HCT116 (cell line): ENCODE measurements around the gene FCSK. TPM values are rescaled to one million over a fixed set of nuclear protein-coding genes. Genes with fewer than 3 reads are reported as not detected.

Experiments
- ATAC-seq: fragments of 200-7000 bp; cut with Tn5 transposase; 2 replicates; pipeline ENCODE4 v1.9.1; 2020; ENCODE audit warnings: mild to moderate bottlenecking, moderate library complexity
- BruUV-seq: library from RNA; stranded (reverse); fragments of 400-500 nt; replicated peaks from 2 replicates; lab custom pipeline; 2021; lab: Mats Ljungman, UMichigan
- CTCF ChIA-PET: fragments of 300-600 bp; sonication (Branson Sonifier 250); formaldehyde crosslinking; loops from one replicate; lab custom pipeline; 2021; ENCODE audit warnings: antibody characterized with exemption; lab: Charles Lee
- POLR2A ChIA-PET: fragments of 300-600, 350-600 bp; sonication (Branson Sonifier 250); formaldehyde crosslinking; loops from one replicate; lab custom pipeline; 2021; ENCODE audit warnings: antibody characterized with exemption; lab: Charles Lee
- RAD21 ChIA-PET, 2 experiments: fragments of 300-600 bp; sonication (Branson Sonifier 250); formaldehyde crosslinking; loops; one replicate each; lab custom pipeline; 2023; ENCODE audit warnings: low total read pairs in 2 of 2; ENCODE audit not compliant: uncharacterized antibody in 2 of 2, unreplicated experiment in 2 of 2, low non-redundant PET in 1 of 2; lab: Charles Lee
- DNase-seq: peaks from one replicate; pipeline ENCODE4 v3.0.0-alpha.2; 2010; ENCODE audit warnings: low read depth, low spot score
- H2AFZ ChIP-seq: fragments of 200-600 bp; shearing (Covaris generic), sonication (generic); 2 replicates; pipeline ENCODE4 v1.6.1; 2017; ENCODE audit warnings: low read depth, mixed run types, mixed read lengths, antibody characterized with exemption, low read length; ENCODE audit not compliant: poor library complexity, severe bottlenecking
- H3K27ac ChIP-seq: 2 replicates; pipeline ENCODE4 v1.5.1; 2012; ENCODE audit warnings: low read depth, low read length
- H3K27me3 ChIP-seq: fragments of 200-600 bp; sonication (generic); 2 replicates; pipeline ENCODE4 v1.6.1; 2016; ENCODE audit warnings: mixed run types, low read length, mixed read lengths; ENCODE audit not compliant: insufficient read depth
- H3K36me3 ChIP-seq, 2 experiments: fragments of 200-500 bp in 1 of 2; fragments of 200-600 bp in 1 of 2; sonication (Bioruptor generic) in 1 of 2; sonication (generic) in 1 of 2; 2 replicates each; pipeline versions ENCODE4 v1.5.1 to v1.6.1; 2014 to 2016; ENCODE audit warnings: low read length in 2 of 2, inconsistent platforms in 1 of 2, mixed read lengths in 1 of 2, mixed run types in 1 of 2; ENCODE audit not compliant: insufficient read depth in 2 of 2, control insufficient read depth in 1 of 2
- H3K4me1 ChIP-seq, 2 experiments: fragments of 200-600 bp in 1 of 2; sonication (generic) in 1 of 2; 2 replicates each; pipeline versions ENCODE4 v1.5.1 to v1.6.1; 2012 to 2017; ENCODE audit warnings: low read length in 2 of 2, inconsistent platforms in 1 of 2, mild to moderate bottlenecking in 1 of 2, mixed read lengths in 1 of 2, mixed run types in 1 of 2, moderate library complexity in 1 of 2; ENCODE audit not compliant: insufficient read depth in 2 of 2, control insufficient read depth in 1 of 2
- H3K4me2 ChIP-seq: fragments of 200-600 bp; sonication (generic); 2 replicates; pipeline ENCODE4 v1.6.1; 2017; ENCODE audit warnings: mixed run types, low read length, mixed read lengths
- H3K4me3 ChIP-seq, 2 experiments: fragments of 200-600 bp in 1 of 2; sonication (generic) in 1 of 2; replicated peaks in 1 of 2; 2 replicates each; pipeline ENCODE4 v1.5.1; 2011 to 2016; ENCODE audit warnings: low read length in 2 of 2, control low read depth in 1 of 2, low read depth in 1 of 2, mild to moderate bottlenecking in 1 of 2, mixed read lengths in 1 of 2, mixed run types in 1 of 2
- H3K79me2 ChIP-seq: fragments of 200-600 bp; sonication (generic); 2 replicates; pipeline ENCODE4 v1.6.1; 2017; ENCODE audit warnings: mild to moderate bottlenecking, mixed run types, low read length, moderate library complexity, mixed read lengths; ENCODE audit not compliant: insufficient read depth
- H3K9ac ChIP-seq: fragments of 200-600 bp; sonication (generic); 2 replicates; pipeline ENCODE4 v1.6.1; 2016; ENCODE audit warnings: low read length, mixed read lengths
- H3K9me2 ChIP-seq: fragments of 200-600 bp; sonication (generic), shearing (Covaris generic); 2 replicates; pipeline ENCODE4 v1.6.1; 2017; ENCODE audit warnings: mixed run types, mild to moderate bottlenecking, moderate library complexity; ENCODE audit not compliant: insufficient read depth
- H3K9me3 ChIP-seq, 2 experiments: fragments of 200-500 bp in 1 of 2; fragments of 200-600 bp in 1 of 2; sonication (Bioruptor generic) in 1 of 2; sonication (generic) in 1 of 2; 2 replicates each; pipeline ENCODE4 v1.6.1; 2014 to 2017; ENCODE audit warnings: low read length in 2 of 2, mixed read lengths in 2 of 2, inconsistent platforms in 1 of 2, low read depth in 1 of 2, mild to moderate bottlenecking in 1 of 2, mixed run types in 1 of 2, moderate library complexity in 1 of 2; ENCODE audit not compliant: control insufficient read depth in 1 of 2, insufficient read depth in 1 of 2
- H4K20me1 ChIP-seq: fragments of 200-600 bp; sonication (generic), shearing (Covaris generic); 2 replicates; pipeline ENCODE4 v1.6.1; 2017; ENCODE audit warnings: mixed run types, mild to moderate bottlenecking, moderate library complexity; ENCODE audit not compliant: insufficient read depth
- CBX3 ChIP-seq: IDR thresholded peaks from 2 replicates; pipeline ENCODE4 v1.6.1; 2012; ENCODE audit warnings: low read depth
- CEBPB ChIP-seq: IDR thresholded peaks from 2 replicates; pipeline ENCODE4 v1.6.1; 2012; ENCODE audit warnings: low read depth
- CTCF ChIP-seq, 3 experiments: fragments of 200-600 bp in 1 of 3; sonication (generic) in 1 of 3; IDR thresholded peaks in 2 of 3; conservative IDR thresholded peaks in 1 of 3; 2 replicates each; pipeline ENCODE4 v1.5.1; 2012 to 2017; ENCODE audit warnings: low read depth in 2 of 3, low read length in 2 of 3, antibody characterized with exemption in 1 of 3, borderline replicate concordance in 1 of 3, control low read depth in 1 of 3, mild to moderate bottlenecking in 1 of 3, mixed read lengths in 1 of 3, mixed run types in 1 of 3, moderate library complexity in 1 of 3; ENCODE audit not compliant: insufficient read depth in 1 of 3
- EZH2 ChIP-seq: fragments of 200-600 bp; sonication (generic); IDR thresholded peaks from 2 replicates; pipeline ENCODE4 v1.6.1; 2017; ENCODE audit warnings: antibody characterized with exemption, mixed run types
- FOSL1 ChIP-seq: IDR thresholded peaks from 2 replicates; pipeline ENCODE4 v1.6.1; 2012; ENCODE audit warnings: low read depth
- JUND ChIP-seq: IDR thresholded peaks from 2 replicates; pipeline ENCODE4 v1.6.1; 2012
- MAX ChIP-seq: IDR thresholded peaks from 2 replicates; pipeline ENCODE4 v1.6.1; 2012
- POLR2A ChIP-seq: IDR thresholded peaks from 2 replicates; pipeline ENCODE4 v1.7.0; 2011; ENCODE audit warnings: borderline replicate concordance; ENCODE audit not compliant: insufficient read depth, insufficient read length; ENCODE audit errors: extremely low read depth
- POLR2AphosphoS5 ChIP-seq: IDR thresholded peaks from 2 replicates; pipeline ENCODE4 v1.6.1; 2011; ENCODE audit warnings: mild to moderate bottlenecking, low read depth, low read length, moderate library complexity
- SIN3A ChIP-seq: IDR thresholded peaks from 2 replicates; pipeline ENCODE4 v1.6.1; 2012; ENCODE audit warnings: low read depth
- SP1 ChIP-seq: IDR thresholded peaks from 2 replicates; pipeline ENCODE4 v1.6.1; 2012; ENCODE audit warnings: low read depth
- SRF ChIP-seq: IDR thresholded peaks from 2 replicates; pipeline ENCODE4 v1.6.1; 2012; ENCODE audit warnings: low read depth
- YY1 ChIP-seq: IDR thresholded peaks from 2 replicates; pipeline ENCODE4 v1.6.1; 2011; ENCODE audit warnings: low read length, low read depth, moderate library complexity, mild to moderate bottlenecking; ENCODE audit not compliant: insufficient replicate concordance; ENCODE audit errors: extremely low read depth
- ZBTB33 ChIP-seq: IDR thresholded peaks from 2 replicates; pipeline ENCODE4 v1.6.1; 2011; ENCODE audit warnings: mild to moderate bottlenecking, low read length, moderate library complexity; ENCODE audit not compliant: insufficient replicate concordance; ENCODE audit errors: extremely low read depth
- intact Hi-C: fragments of 100-400 bp; cut with micrococcal nuclease; formaldehyde crosslinking; loops from 2 replicates; pipeline ENCODE4 v1.10.0; 2022
- total RNA-seq: library from RNA; stranded (reverse); gene quantifications from one replicate; pipeline ENCODE4 v1.2.1, GENCODE V29; 2021; ENCODE audit not compliant: unreplicated experiment

FCSK gene
- total RNA-seq, 1 experiment from 2014 or later, result 17.1 TPM

GRCh38 chr16:70520612-70521297 is 66.4 kb downstream of the FCSK start:
- ChIA-PET CTCF (no interaction called here), POLR2A (interaction anchor here (1.6 kb wide), 1 partner anchor 139 kb away, joined by 4 read pairs; no protein-coding TSS in a partner anchor), RAD21 (no interaction called here)
- Histone ChIP-seq H3K27me3 (no peaks in the 10 kb centered on the region), H3K79me2 (peaks cover 41% of the 10 kb centered on the region), H3K9me3 (no peaks in the 10 kb centered on the region), H3K4me3 (no peak overlapping the region), H3K4me2 (no peak overlapping the region), H3K27ac (no peak overlapping the region), H2AFZ (no peak overlapping the region), H3K4me1 (peaks cover 7 to 16% of the 10 kb centered on the region in 2 experiments; a peak in 3 of 4 replicates), H3K9me2 (no peaks in the 10 kb centered on the region), H4K20me1 (no peaks in the 10 kb centered on the region), H3K9ac (no peak overlapping the region), H3K36me3 (peaks cover 6 to 17% of the 10 kb centered on the region in 2 experiments)
- ATAC-seq (no peak), DNase-seq (no peak)
- intact Hi-C loops, result loop anchor here (10.0 kb wide), 1 partner anchor 134 kb away; no protein-coding TSS in a partner anchor
- TF ChIP-seq CEBPB (no peak), POLR2AphosphoS5 (no peak), MAX (no peak), POLR2A (no peak), CBX3 (no peak), YY1 (no peak), SP1 (no peak), FOSL1 (no peak), ZBTB33 (no peak), SIN3A (no peak), SRF (no peak), CTCF (IDR thresholded peaks at IDR 0.05 in 2 of 3, conservative IDR thresholded peaks at IDR 0.05 in 1 of 3; ENCODE audit: borderline replicate concordance in 1 of 3, insufficient read depth in 1 of 3, low read depth in 2 of 3, low read length in 2 of 3) (no peak), EZH2 (no peak), JUND (no peak)
- BruUV-seq, result no TSS peak
